ENCODE measurements around the gene ROCK2.

ROCK2 gene

DNA sequence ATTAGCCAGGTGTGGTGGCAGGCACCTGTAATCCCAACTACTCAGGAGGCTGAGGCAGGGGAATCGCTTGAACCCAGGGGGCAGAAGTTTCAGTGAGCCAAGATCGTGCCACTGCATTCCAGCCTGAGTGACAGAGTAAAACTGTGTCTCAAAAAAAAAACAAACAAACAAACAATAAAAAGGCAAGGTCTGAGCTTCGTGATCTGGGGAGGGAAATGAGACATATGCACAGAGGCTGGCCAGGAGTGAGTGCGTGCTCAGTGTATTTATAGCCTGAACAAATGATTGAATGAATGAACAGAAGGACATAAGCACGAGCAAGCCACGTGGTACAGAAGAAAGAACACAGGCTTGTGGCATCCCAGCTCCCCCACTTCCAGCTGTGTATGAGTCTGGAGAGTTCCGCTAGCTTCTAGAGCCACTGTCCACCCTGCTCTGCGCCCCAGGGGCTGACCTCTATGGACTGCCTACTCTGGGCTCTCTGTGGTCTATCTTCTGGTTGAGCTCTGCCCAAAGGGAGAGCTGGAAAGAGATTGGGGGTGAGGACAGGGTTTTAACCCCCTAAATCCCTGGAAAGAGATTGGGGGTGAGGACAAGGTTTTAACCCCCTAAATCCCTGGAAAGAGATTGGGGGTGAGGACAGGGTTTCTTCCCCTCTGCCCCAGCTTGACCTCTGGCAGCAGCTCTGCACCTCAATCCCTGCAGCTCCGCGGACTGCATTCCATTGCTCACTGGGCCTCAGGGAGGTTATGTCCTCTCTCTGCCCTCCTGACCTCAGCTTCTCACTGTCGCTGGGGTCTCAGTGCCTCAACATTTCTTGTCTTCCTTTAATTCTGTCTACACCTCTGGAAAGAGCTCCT, 11.0 kb upstream of the ROCK2 start:
- TF ChIP-seq GATA2 (IDR thresholded peaks at IDR 0.05; ENCODE audit: low read depth, low read length): no peak
- TF ChIP-seq GATA3 (IDR thresholded peaks at IDR 0.05; ENCODE audit: low read depth, low read length): no peak

GRCh38 chr2:11354363-11355154, 10.1 kb upstream of the ROCK2 start:
- TF ChIP-seq GATA2 (IDR thresholded peaks at IDR 0.05; ENCODE audit: low read depth, low read length): no peak
- no peak for TF ChIP-seq GATA3 (IDR thresholded peaks at IDR 0.05; ENCODE audit: low read depth, low read length)

DNA sequence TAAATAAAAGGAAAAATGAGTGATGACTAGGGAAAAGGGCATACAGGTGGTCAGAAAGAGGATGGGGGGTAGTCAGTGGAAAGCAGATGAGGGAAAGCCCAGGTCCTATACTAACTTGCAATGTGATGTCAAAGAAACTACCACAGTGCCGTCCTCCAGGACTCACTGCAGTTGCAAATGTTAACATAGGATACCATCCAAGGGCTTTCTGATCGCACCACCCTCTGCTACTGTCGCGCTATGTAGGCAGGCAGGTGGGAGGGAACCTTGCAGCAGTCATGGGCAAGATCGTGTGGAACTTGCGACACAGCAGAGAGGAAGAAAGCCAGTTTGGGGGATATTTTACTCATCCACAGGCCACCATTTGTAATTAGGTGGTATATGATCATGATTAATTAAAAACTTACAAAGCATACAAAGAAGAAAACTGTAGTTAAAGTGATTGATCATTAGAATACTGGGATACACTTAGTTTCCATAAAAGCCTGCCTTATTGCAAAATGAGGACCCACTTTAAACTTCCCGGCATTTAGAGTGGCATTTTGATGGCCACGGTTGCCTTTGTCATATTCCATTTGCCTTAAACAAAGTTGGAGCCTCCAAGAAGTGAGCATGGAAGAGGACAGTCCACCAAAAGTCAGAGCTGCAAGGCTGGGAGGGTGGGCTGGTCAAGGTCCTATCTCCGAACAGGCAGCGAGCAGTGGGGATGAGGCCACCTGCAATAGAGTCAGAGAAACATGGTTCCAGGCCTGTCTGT, 8.5 kb upstream of the ROCK2 start:
- TF ChIP-seq GATA3 (IDR thresholded peaks at IDR 0.05; ENCODE audit: low read depth, low read length) (no peak), GATA2 (IDR thresholded peaks at IDR 0.05; ENCODE audit: low read depth, low read length) (no peak)

DNA sequence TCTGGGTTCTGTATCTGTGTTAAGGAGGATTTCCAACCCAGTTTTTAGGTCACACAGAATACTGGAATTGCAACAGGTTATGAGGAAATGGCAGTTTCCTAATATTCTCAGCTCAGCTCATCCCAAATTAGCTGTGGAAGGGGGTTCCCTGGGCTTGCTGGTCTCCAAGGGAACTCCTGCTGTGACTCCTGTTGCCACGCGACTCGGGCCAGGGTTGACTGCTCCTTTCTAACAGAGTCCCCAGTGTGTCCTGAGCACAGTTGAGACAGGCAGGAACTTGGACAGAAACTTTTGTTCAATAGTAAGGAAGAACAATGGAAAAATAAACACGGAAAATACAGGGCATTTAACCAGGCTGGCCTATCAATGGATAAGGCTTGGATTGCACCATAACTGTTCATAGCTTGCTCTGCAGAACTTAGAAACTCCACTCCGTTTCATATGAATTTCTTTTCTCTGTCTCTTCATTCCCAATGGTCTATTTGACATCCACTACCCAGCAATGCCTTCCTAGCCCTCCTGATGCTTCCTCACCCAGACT, 3.8 kb upstream of the ROCK2 start:
- TF ChIP-seq GATA2 (IDR thresholded peaks at IDR 0.05; ENCODE audit: low read depth, low read length): no peak

GRCh38 chr2:11347403-11347959, 3.0 kb upstream of the ROCK2 start:
- TF ChIP-seq GATA3 (IDR thresholded peaks at IDR 0.05; ENCODE audit: low read depth, low read length) (no peak), GATA2 (IDR thresholded peaks at IDR 0.05; ENCODE audit: low read depth, low read length) (no peak)

DNA sequence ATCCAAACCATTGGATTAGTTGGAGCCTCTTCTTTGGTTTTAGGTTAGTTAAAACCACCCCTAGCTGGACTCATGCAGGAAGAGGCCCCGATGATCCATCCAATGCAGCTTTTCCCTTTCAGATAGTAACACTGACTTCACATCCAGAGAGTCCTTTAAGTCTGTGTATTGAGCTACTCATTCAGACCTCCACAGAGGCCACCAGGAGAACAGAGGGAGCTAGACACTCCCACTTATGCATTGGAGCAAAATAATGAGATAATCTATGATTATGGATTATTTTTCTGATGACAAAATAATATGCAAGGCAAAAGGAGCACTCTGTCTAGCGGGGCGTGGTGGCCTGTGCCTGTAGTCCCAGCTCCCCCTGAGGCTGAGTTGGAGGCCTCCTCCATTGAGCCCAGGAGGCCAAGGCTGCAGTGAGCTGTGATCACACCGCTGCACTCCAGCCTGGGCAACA, 1.6 kb upstream of the ROCK2 start:
- TF ChIP-seq GATA2 (IDR thresholded peaks at IDR 0.05; ENCODE audit: low read depth, low read length) (no peak), GATA3 (IDR thresholded peaks at IDR 0.05; ENCODE audit: low read depth, low read length) (no peak)

GRCh38 chr2:11344956-11345677, 681 bp upstream of the ROCK2 start:
- TF ChIP-seq GATA3 (IDR thresholded peaks at IDR 0.05; ENCODE audit: low read depth, low read length) (no peak), GATA2 (IDR thresholded peaks at IDR 0.05; ENCODE audit: low read depth, low read length) (peak; percentile 8; the same call in 1 of the 2 replicates)

GRCh38 chr2:11343650-11344341, 640 bp downstream of the ROCK2 start:
- no peak for TF ChIP-seq GATA2 (IDR thresholded peaks at IDR 0.05; ENCODE audit: low read depth, low read length)
- TF ChIP-seq GATA3 (IDR thresholded peaks at IDR 0.05; ENCODE audit: low read depth, low read length): no peak

- TF ChIP-seq GATA2 (IDR thresholded peaks at IDR 0.05; ENCODE audit: low read depth, low read length): no peak
- no peak for TF ChIP-seq GATA3 (IDR thresholded peaks at IDR 0.05; ENCODE audit: low read depth, low read length)
Observed at GRCh38 chr2:11343368-11343649, 1.1 kb downstream of the ROCK2 start.

DNA sequence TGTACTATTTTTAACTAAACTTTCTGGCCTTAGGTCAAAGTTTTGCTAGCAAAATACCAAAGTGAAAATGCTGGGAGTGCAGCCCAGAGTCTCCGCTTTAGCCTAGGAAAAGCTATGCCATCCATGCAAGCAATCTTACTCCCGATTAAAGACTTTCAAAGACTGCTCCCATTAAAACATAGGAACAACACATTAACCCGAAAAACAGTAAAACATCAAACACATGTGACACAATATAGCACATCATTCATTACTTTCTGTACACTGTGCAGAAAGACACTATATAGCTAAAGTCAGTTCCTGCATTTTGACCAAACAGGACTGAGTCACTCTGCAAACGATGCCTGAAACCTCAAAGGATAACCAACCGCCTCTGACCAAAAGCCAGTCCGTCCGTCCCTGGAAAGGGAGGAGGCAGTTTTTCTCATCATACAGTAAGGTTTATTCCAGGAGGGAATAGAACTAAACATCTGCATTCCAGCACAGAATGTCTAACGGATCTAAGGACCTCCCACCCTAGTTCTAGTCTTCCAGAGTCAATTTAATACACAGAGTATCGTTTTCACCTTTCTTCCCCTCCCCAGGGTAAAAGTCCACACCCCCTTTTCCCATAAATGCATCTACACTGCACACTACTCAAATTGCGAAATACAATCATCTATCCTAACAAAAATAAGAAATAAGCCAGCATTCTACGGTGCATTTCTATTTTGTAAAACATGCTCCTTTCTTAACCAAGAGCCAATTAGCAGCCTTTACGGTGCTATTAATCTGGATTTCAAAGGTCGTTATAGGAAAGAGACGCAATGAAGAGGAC, 1.7 kb downstream of the ROCK2 start:
- TF ChIP-seq GATA2 (IDR thresholded peaks at IDR 0.05; ENCODE audit: low read depth, low read length): no peak
- TF ChIP-seq GATA3 (IDR thresholded peaks at IDR 0.05; ENCODE audit: low read depth, low read length): no peak

- TF ChIP-seq GATA2 (IDR thresholded peaks at IDR 0.05; ENCODE audit: low read depth, low read length) (no peak), GATA3 (IDR thresholded peaks at IDR 0.05; ENCODE audit: low read depth, low read length) (no peak)
Observed at GRCh38 chr2:11340717-11341116, 3.7 kb downstream of the ROCK2 start.
